DMS153 (cell line): Measurements from ENCODE around the gene ARHGAP33.
A peak's percentile ranks its signal among the peaks of the same experiment; 100 is the strongest.
"Not testable (repeated sequence)": the region's sequence is repeated elsewhere in the genome, so short reads cannot be mapped to it uniquely, and the experiment has no call there.

Experiments used
- DNase-seq: peaks from one replicate; lab custom pipeline; 2025; lab: John Stamatoyannopoulos, UW

Gene ARHGAP33

GRCh38 chr19:35756377-35757230, 18.8 kb upstream of the ARHGAP33 start, which contains the start of gene HSPB6:
HSPB6 (minus strand) TSS chr19:35757029; CDS start chr19:35757008, 21 bp downstream.
- DNase-seq, result no peak

- DNase-seq, result no peak
Observed at GRCh38 chr19:35757231-35757748, 18.1 kb upstream of the ARHGAP33 start.

GRCh38 chr19:35757749-35758608, 17.4 kb upstream of the ARHGAP33 start, which contains the start of gene PROSER3:
PROSER3 (plus strand) TSS chr19:35758176; CDS start chr19:35758216, 40 bp downstream.
- peak; percentile 99 for DNase-seq

GRCh38 chr19:35759697-35760096, 15.7 kb upstream of the ARHGAP33 start:
- no peak for DNase-seq

DNA sequence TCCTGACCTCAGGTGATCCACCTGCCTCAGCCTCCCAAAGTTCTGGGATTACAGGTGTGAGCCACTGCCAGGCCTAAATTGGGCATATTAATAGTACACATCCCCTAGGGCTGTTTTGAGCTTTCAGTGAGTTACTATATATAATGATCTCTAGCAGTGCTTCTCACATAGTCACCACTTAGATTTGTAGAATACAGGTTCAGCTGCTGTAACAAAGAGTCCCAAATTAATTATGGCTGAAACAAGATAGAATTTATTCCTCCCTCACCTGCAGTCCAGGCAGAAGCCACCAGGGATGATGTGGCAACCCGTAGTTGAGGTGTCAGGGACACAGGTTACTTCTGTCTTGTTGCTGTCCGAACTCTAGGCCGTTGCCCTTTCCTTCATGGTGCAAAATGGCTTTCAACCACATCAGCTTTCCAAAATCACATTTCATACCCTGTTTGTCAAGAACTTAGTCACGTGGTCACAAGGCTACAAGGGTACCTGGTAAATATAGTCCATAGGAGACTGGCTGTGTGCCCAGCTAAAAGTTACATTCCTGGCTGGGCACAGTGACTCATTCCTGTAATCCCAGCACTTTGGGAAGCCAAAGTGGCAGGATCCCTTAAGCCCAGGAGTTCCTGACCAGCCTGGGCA, 14.5 kb upstream of the ARHGAP33 start:
- no peak for DNase-seq

- no peak for DNase-seq
Observed at GRCh38 chr19:35764432-35765315, 10.7 kb upstream of the ARHGAP33 start.

DNA sequence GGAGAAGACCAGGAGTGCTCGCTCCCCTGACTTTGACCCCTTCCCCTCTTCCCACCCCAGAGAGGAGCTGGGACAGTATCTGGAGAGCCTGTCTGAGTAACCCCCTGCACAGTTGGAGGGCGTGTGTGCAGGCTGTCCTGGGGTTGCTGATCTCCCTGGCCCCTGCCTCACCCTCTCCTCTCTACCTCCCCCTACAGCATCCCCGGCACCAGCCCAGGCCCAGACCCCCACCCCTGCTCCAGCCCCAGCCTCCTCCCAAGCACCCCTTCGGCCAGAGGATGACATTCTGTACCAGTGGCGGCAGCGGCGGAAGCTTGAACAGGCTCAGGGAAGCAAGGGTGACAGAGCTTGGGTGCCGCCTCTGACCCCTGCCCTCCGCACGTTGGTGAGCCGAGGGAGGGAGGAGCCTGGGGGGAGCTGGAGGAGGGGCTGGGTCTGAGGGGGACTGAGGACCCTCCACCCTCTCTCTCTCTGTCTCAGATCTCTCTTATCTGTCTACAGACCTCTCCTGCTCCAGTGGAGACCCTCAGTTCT, 8.7 kb upstream of the ARHGAP33 start:
- DNase-seq, result no peak

GRCh38 chr19:35767288-35768081, 7.9 kb upstream of the ARHGAP33 start:
- DNase-seq, result no peak

- DNase-seq, result no peak
Observed at GRCh38 chr19:35768082-35768421, 7.3 kb upstream of the ARHGAP33 start.

DNA sequence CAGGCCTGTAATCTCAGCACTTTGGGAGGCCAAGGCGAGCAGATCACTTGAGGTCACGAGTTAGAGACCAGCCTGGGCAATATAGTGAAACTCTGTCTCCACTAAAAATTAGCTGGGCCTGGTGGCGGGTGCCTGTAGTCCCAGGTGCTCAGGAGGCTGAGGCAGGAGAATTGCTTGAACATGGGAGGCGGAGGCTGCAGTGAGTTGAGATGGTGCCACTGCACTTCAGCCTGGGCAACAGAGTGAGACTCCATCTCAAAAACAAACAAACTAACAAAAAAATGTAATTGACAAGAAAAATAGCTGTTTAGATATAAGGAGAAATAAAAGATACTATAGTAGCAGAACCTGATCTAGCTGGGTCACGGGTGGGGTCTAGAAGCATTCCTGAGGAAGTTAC, 3.0 kb upstream of the ARHGAP33 start:
- DNase-seq, result not testable (repeated sequence)

- no peak for DNase-seq
Observed at GRCh38 chr19:35773020-35773806, 2.2 kb upstream of the ARHGAP33 start.

- DNase-seq, result peak; percentile 15
Observed at GRCh38 chr19:35774274-35775045, 904 bp upstream of the ARHGAP33 start.

DNA sequence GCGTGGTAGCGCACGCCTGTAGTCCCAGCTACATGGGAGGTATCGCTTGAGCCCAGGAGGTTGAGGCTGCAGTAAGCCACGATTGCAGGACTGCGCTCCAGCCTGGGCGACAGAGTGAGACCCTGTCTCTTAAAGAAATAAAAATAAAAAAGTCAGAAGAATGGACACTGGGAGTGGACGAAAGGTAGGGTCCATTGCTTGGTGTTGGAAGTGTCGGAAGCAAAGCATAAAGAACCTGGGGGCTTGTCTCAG, 392 bp upstream of the ARHGAP33 start:
- DNase-seq, result no peak

GRCh38 chr19:35776102-35776788, 881 bp downstream of the ARHGAP33 start:
- DNase-seq, result no peak

DNA sequence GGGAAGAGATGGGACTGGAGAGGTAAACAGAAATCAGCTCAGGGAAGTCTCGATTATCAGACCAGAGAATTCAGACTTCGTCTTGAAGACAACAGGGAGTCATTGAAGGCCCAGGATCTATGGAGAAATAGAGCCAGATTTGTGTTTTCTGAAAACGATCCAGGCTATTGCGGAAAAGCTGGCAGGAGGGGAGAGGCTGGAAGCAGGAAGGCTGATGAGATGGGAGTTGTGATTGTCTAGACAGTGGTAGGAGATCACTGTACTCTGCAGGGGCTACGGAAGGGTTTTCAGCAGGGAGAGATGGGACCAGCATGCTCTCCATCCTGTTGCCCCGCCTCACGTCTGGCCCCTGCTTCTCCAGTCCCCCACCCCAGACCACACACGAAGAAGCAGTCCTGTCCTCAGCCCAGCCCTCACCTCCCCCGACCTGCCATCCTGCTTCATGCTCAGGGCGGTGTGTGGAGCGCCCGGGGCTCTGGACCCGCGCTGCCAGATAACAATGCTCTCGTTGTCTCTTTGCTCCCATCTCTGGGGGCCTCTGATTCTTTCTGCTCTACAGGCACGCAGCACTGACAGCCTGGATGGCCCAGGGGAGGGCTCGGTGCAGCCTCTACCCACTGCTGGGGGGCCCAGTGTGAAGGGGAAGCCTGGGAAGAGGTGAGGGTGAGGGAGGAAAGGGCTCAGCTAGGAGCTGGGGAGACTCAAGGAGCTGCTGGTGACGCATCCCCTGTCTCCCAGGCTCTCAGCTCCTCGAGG, 1.9 kb downstream of the ARHGAP33 start:
- no peak for DNase-seq

DNA sequence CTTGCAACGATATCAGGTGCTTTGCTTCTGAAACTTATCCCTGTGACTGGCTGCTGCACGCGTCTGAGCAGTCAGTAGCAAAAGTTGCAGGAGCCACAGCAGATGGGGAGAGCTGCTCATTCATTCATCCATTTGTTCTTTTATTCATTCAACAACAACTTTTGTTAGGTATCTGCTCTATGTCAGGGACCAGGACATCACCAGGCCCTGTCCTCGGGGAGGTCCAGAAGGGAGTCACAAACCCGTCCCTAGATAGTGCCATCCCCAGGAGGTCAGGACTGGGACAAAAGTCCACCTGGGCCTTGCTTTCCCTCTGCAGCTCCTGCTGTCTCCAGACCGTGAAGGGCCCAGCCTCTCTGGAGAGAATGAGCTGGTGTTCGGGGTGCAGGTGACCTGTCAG, 2.6 kb downstream of the ARHGAP33 start:
- DNase-seq, result no peak

GRCh38 chr19:35779033-35779432, 3.7 kb downstream of the ARHGAP33 start:
- no peak for DNase-seq
